GM10248 (cell line): ENCODE measurements around the gene CST4.
"Not testable (repeated sequence)": the region's sequence is repeated elsewhere in the genome, so short reads cannot be mapped to it uniquely, and the experiment has no call there.

Experiments used
- CTCF ChIA-PET: fragments of 300-600 bp; sonication (Branson Sonifier 250); formaldehyde crosslinking; extraction: SDS; loops from one replicate; lab custom pipeline; 2021; ENCODE audit warnings: antibody characterized with exemption; lab: Yijun Ruan, JAX
- POLR2A ChIA-PET: fragments of 350-650 bp; sonication (Branson Sonifier 250); formaldehyde crosslinking; extraction: SDS; loops from one replicate; lab custom pipeline; 2020; ENCODE audit warnings: antibody characterized with exemption; lab: Yijun Ruan, JAX
- DNase-seq: peaks from one replicate; pipeline ENCODE4 v3.0.0; 2012; ENCODE audit errors: extremely low spot score
- TF ChIP-seq, protein P1 (sequence below): IDR thresholded peaks from 2 replicates; pipeline ENCODE4 v1.5.1; 2012; ENCODE audit warnings: mild to moderate bottlenecking, low read depth; ENCODE audit errors: extremely low read depth, missing control alignments, control extremely low read depth

The CST4 gene

DNA sequence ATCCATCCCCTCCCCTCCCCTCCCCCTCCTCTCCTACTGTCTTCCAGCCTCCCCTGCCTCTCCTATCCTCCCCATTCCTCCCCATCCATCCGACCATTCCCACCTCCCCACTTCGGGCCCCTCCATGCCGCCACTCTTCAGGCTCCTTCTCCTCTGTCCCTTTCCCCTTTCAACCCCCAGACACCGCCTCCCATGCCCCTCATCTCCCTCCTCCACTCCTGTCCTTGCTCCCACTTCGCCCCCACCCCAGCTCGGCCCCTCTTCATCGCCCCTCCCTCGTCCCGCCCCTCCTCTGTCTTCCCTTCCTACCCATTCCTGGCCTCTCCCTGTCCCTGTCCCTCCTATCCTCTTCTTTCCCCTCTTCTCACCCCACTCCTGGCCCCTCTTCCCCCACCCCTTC, 50.5 kb downstream of the CST4 start:
- DNase-seq: no peak
- TF ChIP-seq, protein P1, sequence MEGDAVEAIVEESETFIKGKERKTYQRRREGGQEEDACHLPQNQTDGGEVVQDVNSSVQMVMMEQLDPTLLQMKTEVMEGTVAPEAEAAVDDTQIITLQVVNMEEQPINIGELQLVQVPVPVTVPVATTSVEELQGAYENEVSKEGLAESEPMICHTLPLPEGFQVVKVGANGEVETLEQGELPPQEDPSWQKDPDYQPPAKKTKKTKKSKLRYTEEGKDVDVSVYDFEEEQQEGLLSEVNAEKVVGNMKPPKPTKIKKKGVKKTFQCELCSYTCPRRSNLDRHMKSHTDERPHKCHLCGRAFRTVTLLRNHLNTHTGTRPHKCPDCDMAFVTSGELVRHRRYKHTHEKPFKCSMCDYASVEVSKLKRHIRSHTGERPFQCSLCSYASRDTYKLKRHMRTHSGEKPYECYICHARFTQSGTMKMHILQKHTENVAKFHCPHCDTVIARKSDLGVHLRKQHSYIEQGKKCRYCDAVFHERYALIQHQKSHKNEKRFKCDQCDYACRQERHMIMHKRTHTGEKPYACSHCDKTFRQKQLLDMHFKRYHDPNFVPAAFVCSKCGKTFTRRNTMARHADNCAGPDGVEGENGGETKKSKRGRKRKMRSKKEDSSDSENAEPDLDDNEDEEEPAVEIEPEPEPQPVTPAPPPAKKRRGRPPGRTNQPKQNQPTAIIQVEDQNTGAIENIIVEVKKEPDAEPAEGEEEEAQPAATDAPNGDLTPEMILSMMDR: no peak
- ChIA-PET POLR2A (no interaction called here), CTCF (no interaction called here)

DNA sequence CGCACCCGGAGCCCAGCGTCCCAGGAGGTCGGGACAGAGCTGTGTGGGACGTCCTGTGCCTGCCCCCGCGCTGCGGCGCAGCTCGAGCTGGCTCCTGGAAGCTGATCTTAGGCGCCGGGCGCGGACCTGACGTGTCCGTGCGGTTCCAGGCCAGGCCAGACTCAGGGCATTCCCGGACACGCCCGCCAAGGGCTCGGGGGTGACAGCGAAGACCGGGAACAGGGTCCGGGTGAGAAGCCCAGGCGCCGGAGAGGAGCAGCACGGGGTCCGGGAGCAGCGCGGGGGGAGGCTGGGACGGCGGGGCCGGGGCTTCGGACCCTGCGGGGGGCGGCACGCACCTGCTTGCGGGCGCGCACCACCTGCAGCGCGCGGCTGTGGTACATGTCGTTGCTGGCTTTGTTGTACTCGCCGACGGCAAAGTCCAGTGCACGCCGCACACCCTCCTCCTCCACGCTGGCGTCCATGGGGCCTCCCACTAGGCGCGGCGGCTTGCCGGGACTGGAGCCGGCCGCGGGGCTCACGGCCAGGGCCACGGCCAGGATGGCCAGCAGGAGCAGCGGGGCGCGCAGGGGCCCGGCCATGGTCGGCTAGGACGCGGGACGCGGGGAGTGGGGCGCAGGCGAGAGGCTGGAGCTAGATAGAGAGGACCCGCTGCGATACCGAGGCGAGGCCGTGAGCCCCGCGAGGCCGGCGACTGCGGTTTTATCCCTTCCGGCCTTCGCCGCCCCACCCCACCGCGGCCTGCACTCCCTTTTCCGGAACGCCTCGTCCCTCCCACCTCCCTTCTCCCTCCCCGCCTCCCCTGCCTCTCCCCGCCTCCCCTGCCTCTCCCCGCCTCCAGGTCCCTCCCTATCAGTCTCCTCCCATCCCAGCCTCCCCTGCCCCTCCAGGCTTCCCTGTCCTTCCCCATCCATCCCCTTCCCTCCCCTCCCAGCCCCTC, 51.3 kb downstream of the CST4 start, which contains the start of gene CST3:
TSS of gene CST3 (minus strand) at position 674 of the 940 bp plus-strand sequence. CDS start at position 581, 93 bp downstream.
- ChIA-PET CTCF (no interaction called here), POLR2A (no interaction called here)
- TF ChIP-seq, protein P1: no peak
- peak; percentile 90 for DNase-seq

DNA sequence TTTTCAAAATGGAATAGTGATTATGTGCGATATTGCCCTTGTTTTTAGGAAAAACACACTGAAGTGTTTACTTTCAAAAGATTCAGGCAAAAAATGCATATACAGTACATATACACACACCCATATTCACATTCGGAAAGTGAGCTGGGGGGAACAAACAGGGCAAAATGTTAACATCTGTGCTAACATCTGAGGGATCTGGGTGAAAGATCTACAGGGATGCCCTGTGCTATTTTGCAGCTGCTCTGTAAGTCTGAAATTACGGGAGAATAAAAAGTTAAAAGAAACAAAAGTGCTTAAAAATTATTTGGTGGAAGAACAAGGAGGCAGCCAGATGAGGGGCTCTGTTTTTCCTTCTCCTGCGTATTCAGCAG, 51.9 kb downstream of the CST4 start:
- TF ChIP-seq, protein P1: no peak
- POLR2A ChIA-PET: no interaction called here
- DNase-seq: no peak
- CTCF ChIA-PET: no interaction called here

DNA sequence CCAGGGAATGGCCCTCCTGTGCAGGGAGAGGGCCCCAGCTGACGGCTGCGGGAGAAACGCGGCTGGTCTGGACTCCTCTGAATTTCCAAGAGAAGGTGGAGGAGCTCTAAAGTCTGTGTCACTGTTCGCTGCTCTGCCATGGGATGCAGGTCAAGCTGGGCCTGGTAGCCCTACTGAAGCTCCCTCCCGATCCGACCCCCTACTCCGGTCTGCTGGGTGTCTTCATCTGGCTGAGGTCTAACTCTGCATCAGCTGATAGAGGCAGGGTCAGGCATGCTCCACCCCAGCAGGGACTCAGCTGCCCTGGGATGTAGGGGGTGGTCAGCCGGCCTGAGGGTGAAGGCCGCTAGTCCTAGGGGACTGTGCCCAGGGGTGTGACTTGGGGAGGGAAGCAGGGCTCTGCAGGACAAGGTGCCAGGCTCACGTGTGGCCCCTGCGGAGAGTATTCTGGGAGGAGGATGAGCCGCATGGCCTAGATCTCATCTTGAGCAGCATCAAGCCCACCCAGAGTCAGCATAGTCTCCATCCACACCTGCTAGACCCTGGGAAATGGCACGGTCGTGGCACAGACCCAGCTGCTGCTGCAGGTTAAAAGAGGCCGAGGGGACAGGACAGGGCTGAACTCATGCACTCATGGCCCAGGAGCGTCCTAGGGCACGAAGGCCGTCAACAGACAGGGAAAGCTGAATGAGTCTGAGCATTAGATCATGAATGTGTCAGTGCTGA, 52.5 kb downstream of the CST4 start:
- POLR2A ChIA-PET: no interaction called here
- no peak for DNase-seq
- TF ChIP-seq, protein P1: no peak
- CTCF ChIA-PET: no interaction called here

DNA sequence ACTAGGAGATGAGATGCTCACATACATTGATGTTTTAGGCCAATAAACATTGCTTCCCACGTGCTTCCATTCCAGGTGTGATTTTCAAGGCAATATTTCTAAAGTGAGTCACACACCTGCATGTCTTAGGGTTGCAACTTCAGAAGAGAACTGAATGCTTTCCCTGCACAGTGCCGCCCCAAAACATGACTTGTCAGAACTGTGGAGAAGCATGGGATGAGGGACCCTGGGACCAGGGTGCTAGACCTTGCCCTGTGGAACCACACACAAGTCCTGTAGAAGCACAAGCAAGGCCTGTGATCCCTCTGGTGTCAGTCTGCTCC, 53.1 kb downstream of the CST4 start:
- DNase-seq, POLR2A ChIA-PET, CTCF ChIA-PET: not testable (repeated sequence)
